Liver (tissue), 9 donors: ENCODE data around the gene NDOR1. TPM values are rescaled to one million over a fixed set of nuclear protein-coding genes. Genes with fewer than 3 reads are reported as not detected.

ENCODE experiments used
- DNase-seq: peaks from one replicate; pipeline ENCODE4 v3.0.0-alpha.2; 2017; ENCODE audit warnings: low spot score
- H3K27ac ChIP-seq, 2 donors: one replicate each; pipeline ENCODE4 v1.7.0; 2013; ENCODE audit warnings: inconsistent platforms in 2 of 2, low read length in 2 of 2, control low read depth in 1 of 2, low read depth in 1 of 2, mild to moderate bottlenecking in 1 of 2
- H3K27me3 ChIP-seq, 4 donors: one replicate each; pipeline versions ENCODE4 v1.6.1 to v1.7.0; 2013; ENCODE audit warnings: low read length in 3 of 4, inconsistent platforms in 1 of 4, mild to moderate bottlenecking in 1 of 4, moderate library complexity in 1 of 4; ENCODE audit not compliant: control insufficient read depth in 4 of 4, insufficient read depth in 4 of 4
- H3K36me3 ChIP-seq, 4 donors: one replicate each; pipeline versions ENCODE4 v1.6.1 to v1.7.0; 2013; ENCODE audit warnings: low read length in 3 of 4, mild to moderate bottlenecking in 3 of 4, low read depth in 1 of 4, moderate library complexity in 1 of 4; ENCODE audit not compliant: control insufficient read depth in 4 of 4, insufficient read depth in 3 of 4
- H3K4me1 ChIP-seq, 4 donors: one replicate each; pipeline versions ENCODE4 v1.6.1 to v1.7.0; 2013; ENCODE audit warnings: low read length in 3 of 4, mild to moderate bottlenecking in 3 of 4, moderate library complexity in 1 of 4; ENCODE audit not compliant: control insufficient read depth in 4 of 4, insufficient read depth in 4 of 4
- H3K4me3 ChIP-seq, 3 donors: one replicate each; pipeline versions ENCODE4 v1.6.1 to v1.7.0; 2013; ENCODE audit warnings: low read length in 3 of 3, control low read depth in 1 of 3, low read depth in 1 of 3, mild to moderate bottlenecking in 1 of 3
- H3K9ac ChIP-seq, 2 donors: one replicate each; pipeline ENCODE4 v1.7.0; 2013; ENCODE audit warnings: low read length in 2 of 2, mild to moderate bottlenecking in 2 of 2, moderate library complexity in 2 of 2, control low read depth in 1 of 2, low read depth in 1 of 2
- H3K9me3 ChIP-seq, 4 donors: one replicate each; pipeline versions ENCODE4 v1.6.1 to v1.7.0; 2013; ENCODE audit warnings: low read length in 3 of 4; ENCODE audit not compliant: control insufficient read depth in 4 of 4
- ATF3 ChIP-seq: IDR thresholded peaks from 2 replicates; pipeline ENCODE4 v1.6.1; 2016; ENCODE audit warnings: antibody characterized with exemption
- EGR1 ChIP-seq, 2 donors: IDR thresholded peaks; 2 replicates each; pipeline ENCODE4 v1.6.1; 2016 to 2018; ENCODE audit warnings: antibody characterized with exemption in 2 of 2, low read depth in 2 of 2
- GABPA ChIP-seq, 2 donors: IDR thresholded peaks in 1 of 2; conservative IDR thresholded peaks in 1 of 2; 2 replicates each; pipeline ENCODE4 v1.6.1; 2016; ENCODE audit warnings: antibody characterized with exemption in 2 of 2, mild to moderate bottlenecking in 1 of 2, moderate library complexity in 1 of 2
- HNF4A ChIP-seq, 2 donors: conservative IDR thresholded peaks; 2 replicates each; pipeline ENCODE4 v1.6.1; 2016; ENCODE audit warnings: antibody characterized with exemption in 2 of 2, mild to moderate bottlenecking in 2 of 2
- NR2F2 ChIP-seq: IDR thresholded peaks from 2 replicates; pipeline ENCODE4 v1.6.1; 2016; ENCODE audit warnings: antibody characterized with exemption
- RAD21 ChIP-seq, 2 donors: IDR thresholded peaks; 2 replicates each; pipeline ENCODE4 v1.6.1; 2016; ENCODE audit warnings: antibody characterized with exemption in 2 of 2, mild to moderate bottlenecking in 2 of 2
- RXRA ChIP-seq, 2 donors: IDR thresholded peaks; 2 replicates each; pipeline ENCODE4 v1.6.1; 2017 to 2018; ENCODE audit warnings: antibody characterized with exemption in 2 of 2, mild to moderate bottlenecking in 1 of 2
- TAF1 ChIP-seq: conservative IDR thresholded peaks from 2 replicates; pipeline ENCODE4 v1.6.1; 2016; ENCODE audit warnings: antibody characterized with exemption, mild to moderate bottlenecking
- YY1 ChIP-seq: IDR thresholded peaks from 2 replicates; pipeline ENCODE4 v1.6.1; 2016; ENCODE audit warnings: antibody characterized with exemption, mild to moderate bottlenecking
- ZBTB33 ChIP-seq: IDR thresholded peaks from 2 replicates; pipeline ENCODE4 v1.6.1; 2016; ENCODE audit warnings: antibody characterized with exemption
- WGBS: extraction: QIAGEN DNeasy Blood & Tissue Kit; methylation state at CpG from one replicate; pipeline ENCODE4 v1.1.7; 2013; 5-methylcytosine and 5-hydroxymethylcytosine counted together
- polyA plus RNA-seq, 2 donors: library from polyadenylated mRNA; stranded (reverse) in 1 of 2; unstranded in 1 of 2; fragments of 200-250 nt in 1 of 2; fragments of >200 nt in 1 of 2; fragmentation: Nextera tagmentation in 1 of 2; extraction: Ambion mirVana in 1 of 2; gene quantifications; one replicate each; pipeline versions ENCODE4 v1.2.1 to v1.2.3, GENCODE V29; 2013 to 2015
- total RNA-seq, 2 donors: library from RNA; depleted of rRNA; stranded (reverse); fragments of >200 nt; gene quantifications; one replicate each; pipeline ENCODE4 v1.2.3, GENCODE V29; 2014
- TF ChIP-seq, protein P1 (sequence below): IDR thresholded peaks from 2 replicates; pipeline ENCODE4 v1.6.1; 2016; ENCODE audit warnings: antibody characterized with exemption
- TF ChIP-seq, protein P2 (sequence below): IDR thresholded peaks from 2 replicates; pipeline ENCODE4 v1.6.1; 2016; ENCODE audit warnings: antibody characterized with exemption, mild to moderate bottlenecking
- donor health status: healthy.
- donor health status: healthy.
- donor health status: healthy.
- donor health status: healthy.
- donor health status: healthy.

NDOR1 gene
- total and polyA plus RNA-seq, 4 donors, result 2.5 to 4.7 (median 3.2) TPM

GRCh38 chr9:137194388-137194787 lies 11.1 kb upstream of the NDOR1 start:
- TF ChIP-seq, protein P1, sequence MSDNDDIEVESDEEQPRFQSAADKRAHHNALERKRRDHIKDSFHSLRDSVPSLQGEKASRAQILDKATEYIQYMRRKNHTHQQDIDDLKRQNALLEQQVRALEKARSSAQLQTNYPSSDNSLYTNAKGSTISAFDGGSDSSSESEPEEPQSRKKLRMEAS, result no peak
- TF ChIP-seq NR2F2 (no peak), RXRA (IDR thresholded peaks at IDR 0.05) (peak in 1 of 2 donors; percentile 25)
- peaks cover 26 to 77% (median 61%) of the 10 kb centered on the region in 4 donors for H3K4me1 ChIP-seq
- peaks cover 3 to 17% (median 5%) of the 10 kb centered on the region in 4 donors for H3K36me3 ChIP-seq
- 37% methylated on average over 16 of the region's 16 CpGs for WGBS
- no peaks in the 10 kb centered on the region for H3K27me3 ChIP-seq
- H3K9me3 ChIP-seq, result no peaks in the 10 kb centered on the region
- peak overlapping the region in 1 of 2 donors; percentile 41 for H3K27ac ChIP-seq
- H3K4me3 ChIP-seq, result peak overlapping the region in 1 of 3 donors; percentile 11
- no peak overlapping the region for H3K9ac ChIP-seq
- no peak for DNase-seq

GRCh38 chr9:137194909-137195308 lies 10.6 kb upstream of the NDOR1 start:
- H3K4me1 ChIP-seq, result peaks cover 24 to 75% (median 57%) of the 10 kb centered on the region in 4 donors
- peak overlapping the region in 1 of 2 donors; percentile 10 for H3K9ac ChIP-seq
- H3K27me3 ChIP-seq, result no peaks in the 10 kb centered on the region
- no peak for DNase-seq
- H3K9me3 ChIP-seq, result no peaks in the 10 kb centered on the region
- H3K27ac ChIP-seq, result peak overlapping the region in 1 of 2 donors; percentile 41
- H3K36me3 ChIP-seq, result peaks cover 2 to 16% (median 5%) of the 10 kb centered on the region in 4 donors
- 57% methylated on average over 10 of the region's 10 CpGs for WGBS
- peak overlapping the region in 1 of 3 donors; percentile 11 for H3K4me3 ChIP-seq
- TF ChIP-seq ZBTB33, result no peak

DNA sequence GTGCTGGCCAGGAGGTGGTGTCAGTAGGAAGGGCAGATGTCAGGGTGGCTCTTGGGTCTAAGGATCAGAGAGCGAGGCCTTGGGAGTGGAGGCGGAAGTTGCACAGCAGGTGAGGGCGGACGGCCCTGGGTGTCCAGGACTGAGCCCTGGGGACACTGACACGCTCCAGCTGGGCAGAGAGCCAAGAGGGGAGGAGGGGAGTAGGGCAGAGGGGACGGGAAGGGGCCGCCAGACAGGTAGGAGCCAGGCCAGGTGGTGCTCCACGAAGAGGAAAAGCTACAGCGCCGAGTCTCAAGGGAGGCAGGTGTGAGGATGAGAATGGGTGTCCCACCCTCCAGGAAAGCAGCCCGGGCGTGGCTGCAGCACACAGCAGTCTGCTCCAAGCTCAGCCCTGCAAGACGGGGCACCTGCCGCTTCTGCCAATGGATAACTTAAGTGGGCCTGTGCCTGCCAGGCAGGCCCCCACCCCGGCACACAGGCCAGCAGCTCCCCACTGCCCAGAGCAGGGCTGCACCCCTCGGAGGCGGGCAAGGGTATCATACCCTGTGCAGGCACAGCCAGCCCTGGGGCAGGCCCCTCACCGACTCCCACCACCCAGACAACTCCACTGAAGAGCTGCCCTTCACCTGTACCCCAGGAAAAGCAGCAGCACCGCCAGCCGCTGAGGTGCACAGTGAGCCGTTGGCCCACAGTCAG lies 9.8 kb upstream of the NDOR1 start:
- Histone ChIP-seq H3K36me3 (peaks cover 0 to 12% (median 3%) of the 10 kb centered on the region in 4 donors), H3K4me3 (peak overlapping the region in 2 of 3 donors; percentile 11 to 28), H3K9ac (no peak overlapping the region), H3K27ac (peak overlapping the region in 1 of 2 donors; percentile 41), H3K27me3 (no peaks in the 10 kb centered on the region), H3K9me3 (no peaks in the 10 kb centered on the region), H3K4me1 (peaks cover 21 to 67% (median 50%) of the 10 kb centered on the region in 4 donors)
- 56% methylated on average over 21 of the region's 21 CpGs for WGBS
- TF ChIP-seq TAF1 (no peak), NR2F2 (no peak), RAD21 (IDR thresholded peaks at IDR 0.05) (no peak), ATF3 (no peak), EGR1 (IDR thresholded peaks at IDR 0.05; ENCODE audit: low read depth in 2 of 2) (no peak), HNF4A (conservative IDR thresholded peaks at IDR 0.05) (peak in 1 of 2 donors; percentile 59), GABPA (IDR thresholded peaks at IDR 0.05 in 1 of 2, conservative IDR thresholded peaks at IDR 0.05 in 1 of 2) (peak in 1 of 2 donors; percentile 21), RXRA (IDR thresholded peaks at IDR 0.05) (peak in 1 of 2 donors; percentile 53), ZBTB33 (no peak), YY1 (no peak)
- TF ChIP-seq, protein P1, result no peak
- TF ChIP-seq, protein P2, sequence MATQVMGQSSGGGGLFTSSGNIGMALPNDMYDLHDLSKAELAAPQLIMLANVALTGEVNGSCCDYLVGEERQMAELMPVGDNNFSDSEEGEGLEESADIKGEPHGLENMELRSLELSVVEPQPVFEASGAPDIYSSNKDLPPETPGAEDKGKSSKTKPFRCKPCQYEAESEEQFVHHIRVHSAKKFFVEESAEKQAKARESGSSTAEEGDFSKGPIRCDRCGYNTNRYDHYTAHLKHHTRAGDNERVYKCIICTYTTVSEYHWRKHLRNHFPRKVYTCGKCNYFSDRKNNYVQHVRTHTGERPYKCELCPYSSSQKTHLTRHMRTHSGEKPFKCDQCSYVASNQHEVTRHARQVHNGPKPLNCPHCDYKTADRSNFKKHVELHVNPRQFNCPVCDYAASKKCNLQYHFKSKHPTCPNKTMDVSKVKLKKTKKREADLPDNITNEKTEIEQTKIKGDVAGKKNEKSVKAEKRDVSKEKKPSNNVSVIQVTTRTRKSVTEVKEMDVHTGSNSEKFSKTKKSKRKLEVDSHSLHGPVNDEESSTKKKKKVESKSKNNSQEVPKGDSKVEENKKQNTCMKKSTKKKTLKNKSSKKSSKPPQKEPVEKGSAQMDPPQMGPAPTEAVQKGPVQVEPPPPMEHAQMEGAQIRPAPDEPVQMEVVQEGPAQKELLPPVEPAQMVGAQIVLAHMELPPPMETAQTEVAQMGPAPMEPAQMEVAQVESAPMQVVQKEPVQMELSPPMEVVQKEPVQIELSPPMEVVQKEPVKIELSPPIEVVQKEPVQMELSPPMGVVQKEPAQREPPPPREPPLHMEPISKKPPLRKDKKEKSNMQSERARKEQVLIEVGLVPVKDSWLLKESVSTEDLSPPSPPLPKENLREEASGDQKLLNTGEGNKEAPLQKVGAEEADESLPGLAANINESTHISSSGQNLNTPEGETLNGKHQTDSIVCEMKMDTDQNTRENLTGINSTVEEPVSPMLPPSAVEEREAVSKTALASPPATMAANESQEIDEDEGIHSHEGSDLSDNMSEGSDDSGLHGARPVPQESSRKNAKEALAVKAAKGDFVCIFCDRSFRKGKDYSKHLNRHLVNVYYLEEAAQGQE, result no peak
- DNase-seq, result peak; percentile 56
